CD14-positive monocyte (primary cell): ENCODE data around the gene CAMKV. TPM values are rescaled to one million over a fixed set of nuclear protein-coding genes. Genes with fewer than 3 reads are reported as not detected.

Experiments
- DNase-seq, 3 donors: peaks; one replicate each; pipeline ENCODE4 v3.0.0-alpha.2; 2011 to 2022
- H2AFZ ChIP-seq: 2 replicates; pipeline ENCODE4 v1.6.0; 2012; ENCODE audit warnings: mild to moderate bottlenecking, low read depth, low read length, inconsistent platforms; ENCODE audit not compliant: insufficient read depth, poor library complexity, severe bottlenecking
- H3K27ac ChIP-seq, 2 donors: 1 replicate in 1 of 2; 2 replicates in 1 of 2; pipeline ENCODE4 v1.5.1; 2012 to 2013; ENCODE audit warnings: low read length in 2 of 2, control low read depth in 1 of 2, inconsistent platforms in 1 of 2, low read depth in 1 of 2, mild to moderate bottlenecking in 1 of 2
- H3K27me3 ChIP-seq, 2 donors: one replicate each; pipeline versions ENCODE4 v1.6.0 to v1.6.1; 2011 to 2013; ENCODE audit warnings: low read length in 2 of 2; ENCODE audit not compliant: control insufficient read depth in 2 of 2, insufficient read depth in 2 of 2
- H3K36me3 ChIP-seq, 2 donors: replicated peaks in 1 of 2; 1 replicate in 1 of 2; 2 replicates in 1 of 2; pipeline versions ENCODE4 v1.5.1 to v1.6.1; 2012 to 2013; ENCODE audit warnings: low read length in 2 of 2, control low read depth in 1 of 2, inconsistent platforms in 1 of 2, mild to moderate bottlenecking in 1 of 2; ENCODE audit not compliant: insufficient read depth in 2 of 2, control insufficient read depth in 1 of 2
- H3K4me1 ChIP-seq, 2 donors: 1 replicate in 1 of 2; 2 replicates in 1 of 2; pipeline versions ENCODE4 v1.5.1 to v1.6.1; 2012 to 2013; ENCODE audit warnings: low read length in 2 of 2, control low read depth in 1 of 2, inconsistent platforms in 1 of 2, mild to moderate bottlenecking in 1 of 2, moderate library complexity in 1 of 2; ENCODE audit not compliant: insufficient read depth in 2 of 2, control insufficient read depth in 1 of 2
- H3K4me2 ChIP-seq: replicated peaks from 2 replicates; pipeline ENCODE3; 2012; ENCODE audit warnings: low read length, moderate library complexity, mild to moderate bottlenecking; ENCODE audit not compliant: poor library complexity, severe bottlenecking; ENCODE audit errors: extremely low read depth
- H3K4me3 ChIP-seq, 3 experiments: fragments of 200-600 bp in 1 of 3; sonication (generic) in 1 of 3; replicated peaks in 1 of 3; 1 replicate in 2 of 3; 2 replicates in 1 of 3; pipeline ENCODE4 v1.5.1; 2011 to 2013; ENCODE audit warnings: low read length in 3 of 3, mild to moderate bottlenecking in 3 of 3, control low read depth in 2 of 3, low read depth in 2 of 3, inconsistent platforms in 1 of 3, moderate library complexity in 1 of 3
- H3K79me2 ChIP-seq: 2 replicates; pipeline ENCODE4 v1.6.0; 2012; ENCODE audit warnings: mild to moderate bottlenecking, control low read depth, inconsistent platforms, low read length, moderate library complexity; ENCODE audit not compliant: insufficient read depth
- H3K9ac ChIP-seq: 2 replicates; pipeline ENCODE4 v1.6.0; 2017; ENCODE audit warnings: low read length, mild to moderate bottlenecking; ENCODE audit not compliant: insufficient read depth, poor library complexity, severe bottlenecking
- H3K9me3 ChIP-seq, 2 donors: replicated peaks in 1 of 2; 1 replicate in 1 of 2; 2 replicates in 1 of 2; pipeline versions ENCODE4 v1.5.1 to v1.6.1; 2012 to 2013; ENCODE audit warnings: low read length in 2 of 2, control low read depth in 1 of 2; ENCODE audit not compliant: control insufficient read depth in 1 of 2, insufficient read depth in 1 of 2
- H4K20me1 ChIP-seq: 2 replicates; pipeline ENCODE4 v1.6.0; 2012; ENCODE audit warnings: mild to moderate bottlenecking, low read length, control low read depth, moderate library complexity; ENCODE audit not compliant: insufficient read depth
- H3K27ac Mint-ChIP-seq, 7 donors: one replicate each; pipeline ENCODE4 v1.8.0; 2020; ENCODE audit warnings: mild to moderate bottlenecking in 7 of 7, mixed read lengths in 7 of 7, moderate library complexity in 6 of 7, inconsistent platforms in 2 of 7
- H3K27me3 Mint-ChIP-seq, 3 donors: one replicate each; pipeline ENCODE4 v1.8.0; 2021 to 2022; ENCODE audit warnings: low read depth in 3 of 3, mild to moderate bottlenecking in 3 of 3, mixed read lengths in 3 of 3, moderate library complexity in 3 of 3, inconsistent platforms in 1 of 3
- H3K36me3 Mint-ChIP-seq, 2 donors: one replicate each; pipeline ENCODE4 v1.8.0; 2020; ENCODE audit warnings: mixed read lengths in 2 of 2, inconsistent platforms in 1 of 2, mild to moderate bottlenecking in 1 of 2
- H3K4me1 Mint-ChIP-seq: one replicate; pipeline ENCODE4 v1.8.0; 2020; ENCODE audit warnings: mild to moderate bottlenecking, mixed read lengths
- H3K4me3 Mint-ChIP-seq, 2 donors: one replicate each; pipeline ENCODE4 v1.8.0; 2020; ENCODE audit warnings: mild to moderate bottlenecking in 2 of 2, mixed read lengths in 2 of 2, moderate library complexity in 1 of 2
- H3K9me3 Mint-ChIP-seq, 7 donors: one replicate each; pipeline ENCODE4 v1.8.0; 2020 to 2022; ENCODE audit warnings: mixed read lengths in 7 of 7, mild to moderate bottlenecking in 6 of 7, moderate library complexity in 6 of 7, inconsistent platforms in 2 of 7
- WGBS: methylation state at CpG from one replicate; pipeline ENCODE4 v1.1.5; 2013; ENCODE audit warnings: missing lambda C conversion rate; ENCODE audit not compliant: insufficient coverage; 5-methylcytosine and 5-hydroxymethylcytosine counted together
- intact Hi-C, 2 donors: fragments of 100-400 bp; cut with micrococcal nuclease; formaldehyde crosslinking; loops; one replicate each; pipeline versions ENCODE4 v1.15.0 to v1.15.1; 2023
- polyA plus RNA-seq, 3 donors: library from polyadenylated mRNA; depleted of rRNA in 1 of 3; unstranded in 2 of 3; stranded (reverse) in 1 of 3; fragments of 300-500 nt in 2 of 3; fragments of >200 nt in 1 of 3; fragmentation: Illumina TruSeq in 2 of 3; gene quantifications; 1 replicate in 2 of 3; 2 replicates in 1 of 3; pipeline ENCODE4 v1.2.3, GENCODE V29; 2012 to 2021
- TF ChIP-seq, protein P1 (sequence below): fragments of 200-600 bp; IDR thresholded peaks from one replicate; pipeline ENCODE4 v1.8.0; 2022; ENCODE audit warnings: antibody characterized with exemption, mild to moderate bottlenecking

The CAMKV gene
- polyA plus RNA-seq, 3 donors = 0.03 to 0.10 TPM; not detected in 1

DNA sequence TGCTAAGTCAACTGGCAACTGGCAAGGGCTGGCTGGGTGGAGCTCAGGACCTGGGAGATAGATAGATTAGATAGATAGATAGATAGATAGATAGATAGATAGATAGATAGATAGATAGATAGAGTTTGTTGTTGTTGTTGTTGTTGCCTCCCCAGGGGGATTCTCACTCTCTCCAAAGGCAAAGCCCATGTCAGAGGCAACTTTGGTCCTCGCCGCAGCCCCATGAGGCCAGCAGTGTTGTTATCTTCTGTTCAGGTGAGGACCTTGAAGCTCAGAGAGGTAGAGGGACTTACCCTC is 41.4 kb upstream of the CAMKV start:
- Mint-ChIP-seq H3K27ac (no peak overlapping the region), H3K27me3 (peaks cover 0 to 5% (median 0%) of the 10 kb centered on the region in 3 donors), H3K36me3 (peaks cover 31 to 36% of the 10 kb centered on the region in 2 donors), H3K4me1 (peaks cover 15% of the 10 kb centered on the region), H3K9me3 (peaks cover 0 to 3% (median 0%) of the 10 kb centered on the region in 7 donors), H3K4me3 (no peak overlapping the region)
- Histone ChIP-seq H3K79me2 (no peaks in the 10 kb centered on the region), H2AFZ (no peak overlapping the region), H3K9ac (no peak overlapping the region), H3K27ac (no peak overlapping the region), H3K36me3 (peaks cover 14 to 39% of the 10 kb centered on the region in 2 donors), H3K9me3 (no peaks in the 10 kb centered on the region), H3K4me1 (peaks cover 7% of the 10 kb centered on the region in 2 donors), H3K4me3 (no peak overlapping the region), H3K27me3 (no peaks in the 10 kb centered on the region), H3K4me2 (no peak overlapping the region), H4K20me1 (no peaks in the 10 kb centered on the region)
- intact Hi-C loops = no loop called here
- WGBS = no CpG with 5 or more reads among the region's 2 CpGs
- TF ChIP-seq, protein P1, sequence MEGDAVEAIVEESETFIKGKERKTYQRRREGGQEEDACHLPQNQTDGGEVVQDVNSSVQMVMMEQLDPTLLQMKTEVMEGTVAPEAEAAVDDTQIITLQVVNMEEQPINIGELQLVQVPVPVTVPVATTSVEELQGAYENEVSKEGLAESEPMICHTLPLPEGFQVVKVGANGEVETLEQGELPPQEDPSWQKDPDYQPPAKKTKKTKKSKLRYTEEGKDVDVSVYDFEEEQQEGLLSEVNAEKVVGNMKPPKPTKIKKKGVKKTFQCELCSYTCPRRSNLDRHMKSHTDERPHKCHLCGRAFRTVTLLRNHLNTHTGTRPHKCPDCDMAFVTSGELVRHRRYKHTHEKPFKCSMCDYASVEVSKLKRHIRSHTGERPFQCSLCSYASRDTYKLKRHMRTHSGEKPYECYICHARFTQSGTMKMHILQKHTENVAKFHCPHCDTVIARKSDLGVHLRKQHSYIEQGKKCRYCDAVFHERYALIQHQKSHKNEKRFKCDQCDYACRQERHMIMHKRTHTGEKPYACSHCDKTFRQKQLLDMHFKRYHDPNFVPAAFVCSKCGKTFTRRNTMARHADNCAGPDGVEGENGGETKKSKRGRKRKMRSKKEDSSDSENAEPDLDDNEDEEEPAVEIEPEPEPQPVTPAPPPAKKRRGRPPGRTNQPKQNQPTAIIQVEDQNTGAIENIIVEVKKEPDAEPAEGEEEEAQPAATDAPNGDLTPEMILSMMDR = no peak
- no peak for DNase-seq

DNA sequence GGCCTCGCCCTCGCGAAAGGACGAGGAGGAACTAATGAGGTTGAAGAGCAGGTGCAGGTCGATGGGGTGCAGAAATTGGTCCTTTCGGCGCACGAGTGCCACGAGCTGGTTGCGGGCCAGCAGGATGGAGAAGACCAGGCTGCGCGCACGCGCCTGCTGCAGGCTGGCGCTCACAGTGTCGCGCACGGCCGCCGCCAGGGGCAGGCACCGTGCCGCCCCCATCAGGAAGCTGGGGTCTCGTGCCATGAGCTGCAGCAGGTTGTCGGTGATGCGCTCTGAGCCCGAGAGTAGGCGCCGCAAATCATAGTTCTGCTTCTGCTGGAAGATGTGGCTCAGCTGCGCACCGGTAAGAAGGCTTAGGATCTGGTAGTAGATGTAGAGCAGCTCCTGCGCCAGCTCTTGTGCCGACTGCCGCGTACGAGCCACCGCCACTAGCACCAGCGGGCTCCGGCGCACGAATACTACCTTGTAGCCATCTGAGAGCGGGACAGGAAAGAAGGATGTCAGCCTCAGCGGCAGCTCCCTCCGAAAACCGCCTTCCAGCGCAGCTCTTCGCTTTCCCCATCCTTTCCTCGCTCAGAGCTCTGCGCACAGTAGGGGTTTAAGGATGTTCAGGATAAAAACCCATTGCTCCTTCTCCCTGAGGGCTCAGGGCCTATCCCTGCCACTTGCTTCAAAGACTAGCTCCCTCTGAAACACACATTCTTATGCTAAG is 40.9 kb upstream of the CAMKV start:
- H3K4me3 Mint-ChIP-seq = no peak overlapping the region
- H3K9me3 Mint-ChIP-seq = peaks cover 0 to 3% (median 0%) of the 10 kb centered on the region in 7 donors
- 93% methylated on average over 41 of the region's 48 CpGs for WGBS

More for the DNA sequence above, 40.9 kb upstream of the CAMKV start:
- no peak overlapping the region for H3K27ac Mint-ChIP-seq
- peaks cover 31 to 36% of the 10 kb centered on the region in 2 donors for H3K36me3 Mint-ChIP-seq
- no peak overlapping the region for H3K4me2 ChIP-seq
- no peaks in the 10 kb centered on the region for H3K9me3 ChIP-seq
- no peak overlapping the region for H3K4me3 ChIP-seq
- H3K36me3 ChIP-seq = peaks cover 14 to 39% of the 10 kb centered on the region in 2 donors
- peaks cover 12% of the 10 kb centered on the region in 2 donors for H3K4me1 ChIP-seq
- TF ChIP-seq, protein P1 = no peak
- H3K27me3 Mint-ChIP-seq = peaks cover 0 to 5% (median 0%) of the 10 kb centered on the region in 3 donors
- H3K27ac ChIP-seq = no peak overlapping the region
- intact Hi-C loops = no loop called here
- no peaks in the 10 kb centered on the region for H3K27me3 ChIP-seq
- H2AFZ ChIP-seq = no peak overlapping the region
- H3K9ac ChIP-seq = no peak overlapping the region
- no peak for DNase-seq
- no peaks in the 10 kb centered on the region for H3K79me2 ChIP-seq
- H3K4me1 Mint-ChIP-seq = peaks cover 20% of the 10 kb centered on the region
- no peaks in the 10 kb centered on the region for H4K20me1 ChIP-seq
